PC-9 (cell line): ENCODE results near the gene CCL22. TPM values are rescaled to one million over a fixed set of nuclear protein-coding genes. Genes with fewer than 3 reads are reported as not detected.

Experiments used
- Bru-seq: library from RNA; stranded (reverse); fragments of 400-500 nt; gene quantifications from one replicate; lab custom pipeline; 2021; lab: Mats Ljungman, UMichigan
- BruChase-seq, 2 experiments: library from RNA; stranded (reverse); fragments of 400-500 nt; gene quantifications; one replicate each; lab custom pipeline; 2021; lab: Mats Ljungman, UMichigan
- BruUV-seq: library from RNA; stranded (reverse); fragments of 400-500 nt; replicated peaks from 2 replicates; lab custom pipeline; 2021; lab: Mats Ljungman, UMichigan
- CTCF ChIA-PET: fragments of 300-600 bp; sonication (Branson Sonifier 250); formaldehyde crosslinking; loops from one replicate; lab custom pipeline; 2022; ENCODE audit warnings: antibody characterized with exemption; lab: Charles Lee
- POLR2A ChIA-PET: fragments of 300-600 bp; sonication (Branson Sonifier 250); formaldehyde crosslinking; loops from one replicate; lab custom pipeline; 2022; ENCODE audit warnings: antibody characterized with exemption; ENCODE audit not compliant: unreplicated experiment; lab: Charles Lee
- DNase-seq, 2 experiments: peaks; one replicate each; pipeline versions ENCODE4 v3.0.0 to v3.0.0-alpha.2; 2015 to 2022; ENCODE audit warnings: mixed read lengths in 1 of 2
- H2AFZ ChIP-seq: fragments of 200-600 bp; sonication (generic); 2 replicates; pipeline ENCODE4 v1.8.1; 2017; ENCODE audit warnings: antibody characterized with exemption
- H3F3A ChIP-seq: fragments of 200-600 bp; sonication (generic); 2 replicates; pipeline ENCODE4 v1.8.1; 2017; ENCODE audit warnings: antibody characterized with exemption, mild to moderate bottlenecking, low read depth; ENCODE audit not compliant: insufficient read depth
- H3K27ac ChIP-seq: fragments of 200-600 bp; sonication (generic); 2 replicates; pipeline ENCODE4 v1.6.1; 2016; ENCODE audit warnings: mixed run types
- H3K27me3 ChIP-seq: fragments of 200-600 bp; sonication (generic); 2 replicates; pipeline ENCODE4 v1.6.1; 2016; ENCODE audit warnings: low read depth, mixed run types; ENCODE audit not compliant: insufficient read depth
- H3K36me3 ChIP-seq: fragments of 200-600 bp; sonication (generic); 2 replicates; pipeline ENCODE4 v1.6.1; 2016; ENCODE audit warnings: low read depth, mixed run types
- H3K4me1 ChIP-seq: fragments of 200-600 bp; sonication (generic); replicated peaks from 2 replicates; pipeline ENCODE4 v1.6.1; 2016; ENCODE audit warnings: mixed run types; ENCODE audit not compliant: insufficient read depth
- H3K4me2 ChIP-seq: fragments of 200-600 bp; sonication (generic); 2 replicates; pipeline ENCODE4 v1.6.1; 2017; ENCODE audit warnings: mixed run types
- H3K4me3 ChIP-seq: fragments of 200-600 bp; sonication (generic); 2 replicates; pipeline ENCODE4 v1.6.1; 2016; ENCODE audit warnings: mixed run types
- H3K79me2 ChIP-seq: fragments of 200-600 bp; sonication (generic); 2 replicates; pipeline ENCODE4 v1.6.1; 2017; ENCODE audit warnings: low read depth, mixed run types
- H3K9me2 ChIP-seq: fragments of 200-600 bp; sonication (generic); 2 replicates; pipeline ENCODE4 v1.8.1; 2017; ENCODE audit warnings: mild to moderate bottlenecking; ENCODE audit not compliant: insufficient read depth
- H3K9me3 ChIP-seq: fragments of 200-600 bp; sonication (generic); 2 replicates; pipeline ENCODE4 v1.8.1; 2016; ENCODE audit warnings: low read depth; ENCODE audit not compliant: insufficient read depth
- H4K20me1 ChIP-seq: fragments of 200-600 bp; sonication (generic); 2 replicates; pipeline ENCODE4 v1.8.1; 2017; ENCODE audit not compliant: insufficient read depth
- CTCF ChIP-seq: fragments of 200-600 bp; sonication (generic); conservative IDR thresholded peaks from 2 replicates; pipeline ENCODE4 v1.6.1; 2017; ENCODE audit warnings: mixed run types, antibody characterized with exemption, mild to moderate bottlenecking, moderate library complexity
- EZH2 ChIP-seq: fragments of 200-600 bp; sonication (generic); IDR thresholded peaks from 2 replicates; pipeline ENCODE4 v1.8.0; 2017; ENCODE audit warnings: antibody characterized with exemption, low read depth
- intact Hi-C: fragments of 100-400 bp; cut with micrococcal nuclease; formaldehyde crosslinking; loops from one replicate; pipeline ENCODE4 v1.10.0; 2022; ENCODE audit not compliant: unreplicated experiment
- long read RNA-seq: library from polyadenylated mRNA; stranded (forward); transcript quantifications from one replicate; pipeline ENCODE4 v2.0.0, GENCODE V29; 2022
- total RNA-seq: library from RNA; stranded (reverse); gene quantifications from 2 replicates; pipeline ENCODE4 v1.2.3, GENCODE V29; 2021

The CCL22 gene
- total RNA-seq (0.24 and 0.35 TPM in 2 replicates), Bru-seq, nascent RNA (percentile 8 among the genes with signal in this experiment), BruChase-seq, experiment 1, labeled RNA remaining after a 2-hour chase (percentile 22 among the genes with signal in this experiment), BruChase-seq, experiment 2, labeled RNA remaining after a 6-hour chase (percentile 24 among the genes with signal in this experiment)
- long read RNA-seq = 0 reads

GRCh38 chr16:57358527-57359095 is at the start of gene CCL22:
Gene CCL22 (plus strand): TSS chr16:57358783. CDS start chr16:57358817, 34 bp downstream.
- H4K20me1 ChIP-seq = no peaks in the 10 kb centered on the region
- intact Hi-C loops = no loop called here
- peak; percentile 29 to 67 for DNase-seq
- no peak within 1 kb of the TSS for H3K4me3 ChIP-seq
- no peaks in the 10 kb centered on the region for H3K36me3 ChIP-seq
- H3K4me1 ChIP-seq = peaks cover 17% of the 10 kb centered on the region
- POLR2A ChIA-PET = no interaction called here
- no TSS peak for BruUV-seq
- CTCF ChIA-PET = no interaction called here
- H3K9me3 ChIP-seq = no peaks in the 10 kb centered on the region
- no peak within 1 kb of the TSS for H2AFZ ChIP-seq
- H3F3A ChIP-seq = peaks cover 12% of the 10 kb centered on the region; the same call in 1 of the 2 replicates
- H3K79me2 ChIP-seq = no peaks in the 10 kb centered on the region
- H3K9me2 ChIP-seq = no peaks in the 10 kb centered on the region
- TF ChIP-seq CTCF = no peak
- no peak for TF ChIP-seq EZH2
- no peaks in the 10 kb centered on the region for H3K27me3 ChIP-seq
- H3K27ac ChIP-seq = no peak within 1 kb of the TSS
- peak within 1 kb of the TSS; percentile 29 for H3K4me2 ChIP-seq

GRCh38 chr16:57310801-57311200 is 47.8 kb upstream of the CCL22 start:
- BruUV-seq = no TSS peak
- H3K9me3 ChIP-seq = no peaks in the 10 kb centered on the region
- peaks cover 20% of the 10 kb centered on the region; the same call in 1 of the 2 replicates for H3F3A ChIP-seq
- peaks cover 17% of the 10 kb centered on the region for H3K4me1 ChIP-seq
- H2AFZ ChIP-seq = no peak overlapping the region
- no peaks in the 10 kb centered on the region for H4K20me1 ChIP-seq
- TF ChIP-seq EZH2 (no peak), CTCF (no peak)
- H3K79me2 ChIP-seq = no peaks in the 10 kb centered on the region
- H3K36me3 ChIP-seq = no peaks in the 10 kb centered on the region
- no peaks in the 10 kb centered on the region for H3K27me3 ChIP-seq
- H3K9me2 ChIP-seq = no peaks in the 10 kb centered on the region
- ChIA-PET POLR2A (no interaction called here), CTCF (no interaction called here)
- no peak overlapping the region for H3K4me3 ChIP-seq
- H3K4me2 ChIP-seq = no peak overlapping the region
- no peak for DNase-seq
- intact Hi-C loops = no loop called here
- no peak overlapping the region for H3K27ac ChIP-seq

- H3K9me2 ChIP-seq = no peaks in the 10 kb centered on the region
- H3K36me3 ChIP-seq = no peaks in the 10 kb centered on the region
- peaks cover 13% of the 10 kb centered on the region; the same call in 1 of the 2 replicates for H3F3A ChIP-seq
- H3K27me3 ChIP-seq = no peaks in the 10 kb centered on the region
- no TSS peak for BruUV-seq
- no peak overlapping the region for H2AFZ ChIP-seq
- H3K79me2 ChIP-seq = no peaks in the 10 kb centered on the region
- no peak overlapping the region for H3K4me3 ChIP-seq
- no peaks in the 10 kb centered on the region for H3K9me3 ChIP-seq
- H4K20me1 ChIP-seq = no peaks in the 10 kb centered on the region
- no peak overlapping the region for H3K4me2 ChIP-seq
- H3K4me1 ChIP-seq = peaks cover 28% of the 10 kb centered on the region
- no peak overlapping the region for H3K27ac ChIP-seq
- ChIA-PET CTCF (no interaction called here), POLR2A (no interaction called here)
- no peak for DNase-seq
- intact Hi-C loops = no loop called here
- TF ChIP-seq EZH2 = no peak
- TF ChIP-seq CTCF = no peak
Measured at GRCh38 chr16:57313509-57313908, 45.1 kb upstream of the CCL22 start.
